Endothelial cell of umbilical vein (primary cell): ENCODE data around the gene RNF130. TPM values are rescaled to one million over a fixed set of nuclear protein-coding genes. Genes with fewer than 3 reads are reported as not detected.

Experiments
- BruUV-seq: library from RNA; stranded (reverse); fragments of 400-500 nt; replicated peaks from 2 replicates; lab custom pipeline; 2021; lab: Mats Ljungman, UMichigan
- CTCF ChIA-PET: fragments of 300-600, 350-600 bp; sonication (Branson Sonifier 250); formaldehyde crosslinking; loops from one replicate; lab custom pipeline; 2021; ENCODE audit warnings: antibody characterized with exemption, inconsistent platforms; lab: Charles Lee
- POLR2A ChIA-PET: fragments of 300-600, 350-600 bp; sonication (Branson Sonifier 250); formaldehyde crosslinking; loops from one replicate; lab custom pipeline; 2021; ENCODE audit warnings: antibody characterized with exemption, inconsistent platforms; lab: Charles Lee
- DNase-seq: peaks from one replicate; pipeline ENCODE4 v3.0.0-alpha.2; 2011; ENCODE audit warnings: low read depth, low spot score
- FAIRE-seq: peaks from 2 replicates; lab custom pipeline; 2011; peaks lifted over from hg19 to GRCh38; lab: Jason Lieb, UNC
- H2AFZ ChIP-seq: 2 replicates; pipeline ENCODE4 v1.6.0; 2012; ENCODE audit warnings: low read depth, low read length, control low read depth, inconsistent platforms
- H3K27ac ChIP-seq: 2 replicates; pipeline ENCODE4 v1.5.1; 2011; ENCODE audit warnings: low read depth, mild to moderate bottlenecking, control low read depth, low read length, moderate library complexity; ENCODE audit not compliant: insufficient read depth
- H3K27me3 ChIP-seq, 2 experiments: 2 replicates each; pipeline versions ENCODE4 v1.6.0 to v1.6.1; 2011; ENCODE audit warnings: low read length in 2 of 2, mixed read lengths in 1 of 2; ENCODE audit not compliant: control insufficient read depth in 2 of 2, insufficient read depth in 2 of 2
- H3K36me3 ChIP-seq, 2 experiments: 2 replicates in 1 of 2; 3 replicates in 1 of 2; pipeline ENCODE4 v1.5.1; 2011; ENCODE audit warnings: low read length in 2 of 2, mild to moderate bottlenecking in 1 of 2, moderate library complexity in 1 of 2; ENCODE audit not compliant: control insufficient read depth in 2 of 2, insufficient read depth in 2 of 2; ENCODE audit errors: extremely low read depth in 1 of 2
- H3K4me1 ChIP-seq: 3 replicates; pipeline ENCODE4 v1.5.1; 2011; ENCODE audit warnings: mild to moderate bottlenecking, low read length; ENCODE audit not compliant: control insufficient read depth, insufficient read depth; ENCODE audit errors: extremely low read depth
- H3K4me2 ChIP-seq: 2 replicates; pipeline ENCODE4 v1.6.1; 2011; ENCODE audit warnings: low read length, control low read depth, mixed read lengths; ENCODE audit not compliant: insufficient read depth
- H3K4me3 ChIP-seq, 3 experiments: fragments of 200-600 bp in 1 of 3; sonication (generic), shearing (Covaris generic) in 1 of 3; replicated peaks in 1 of 3; 2 replicates each; pipeline ENCODE4 v1.5.1; 2011 to 2016; ENCODE audit warnings: control low read depth in 3 of 3, low read length in 3 of 3, mild to moderate bottlenecking in 2 of 3, inconsistent platforms in 1 of 3, low read depth in 1 of 3, moderate library complexity in 1 of 3; ENCODE audit not compliant: insufficient read depth in 1 of 3
- H3K79me2 ChIP-seq: 2 replicates; pipeline ENCODE4 v1.6.0; 2012; ENCODE audit warnings: low read length, inconsistent platforms; ENCODE audit not compliant: control insufficient read depth, insufficient read depth
- H3K9ac ChIP-seq: replicated peaks from 2 replicates; pipeline ENCODE3; 2011; ENCODE audit warnings: low read length, control low read depth; ENCODE audit not compliant: insufficient read depth; ENCODE audit errors: extremely low read depth
- H3K9me1 ChIP-seq: replicated peaks from 3 replicates; pipeline ENCODE4 v1.6.0; 2011; ENCODE audit warnings: mild to moderate bottlenecking, low read length; ENCODE audit not compliant: control insufficient read depth, insufficient read depth; ENCODE audit errors: extremely low read depth
- H3K9me3 ChIP-seq: replicated peaks from 2 replicates; pipeline ENCODE4 v1.5.1; 2012; ENCODE audit warnings: low read length, inconsistent platforms; ENCODE audit not compliant: control insufficient read depth, insufficient read depth
- H4K20me1 ChIP-seq: replicated peaks from 2 replicates; pipeline ENCODE3; 2011; ENCODE audit warnings: mild to moderate bottlenecking, low read length; ENCODE audit not compliant: control insufficient read depth, insufficient read depth; ENCODE audit errors: extremely low read depth
- CTCF ChIP-seq, 2 donors: IDR thresholded peaks; 1 replicate in 1 of 2; 2 replicates in 1 of 2; pipeline ENCODE4 v1.5.1; 2011; ENCODE audit warnings: low read length in 2 of 2, mild to moderate bottlenecking in 2 of 2, moderate library complexity in 2 of 2, control low read depth in 1 of 2, inconsistent platforms in 1 of 2, low read depth in 1 of 2; ENCODE audit not compliant: insufficient read depth in 1 of 2; ENCODE audit errors: extremely low read depth in 1 of 2
- EZH2 ChIP-seq: IDR thresholded peaks from 2 replicates; pipeline ENCODE4 v1.6.1; 2012; ENCODE audit warnings: borderline replicate concordance, low read depth, mild to moderate bottlenecking, moderate library complexity, low read length, inconsistent platforms; ENCODE audit not compliant: severe bottlenecking
- FOS ChIP-seq: IDR thresholded peaks from 2 replicates; pipeline ENCODE4 v1.6.1; 2011; ENCODE audit warnings: mild to moderate bottlenecking, low read length, moderate library complexity, borderline replicate concordance; ENCODE audit not compliant: insufficient read depth
- GATA2 ChIP-seq: IDR thresholded peaks from 2 replicates; pipeline ENCODE4 v1.7.0; 2011; ENCODE audit warnings: low read depth, mild to moderate bottlenecking, moderate library complexity, mixed read lengths, low read length; ENCODE audit not compliant: insufficient read length, insufficient read depth
- JUN ChIP-seq: IDR thresholded peaks from 2 replicates; pipeline ENCODE4 v1.6.1; 2011; ENCODE audit warnings: borderline replicate concordance, low read depth; ENCODE audit not compliant: insufficient read length, insufficient read depth
- MAX ChIP-seq: IDR thresholded peaks from 2 replicates; pipeline ENCODE4 v1.6.1; 2011; ENCODE audit not compliant: insufficient read depth, insufficient read length
- MYC ChIP-seq: IDR thresholded peaks from one replicate; pipeline ENCODE4 v1.6.1; 2011; ENCODE audit warnings: mild to moderate bottlenecking, low read depth, low read length
- POLR2A ChIP-seq: IDR thresholded peaks from 2 replicates; pipeline ENCODE4 v1.6.1; 2012; ENCODE audit warnings: low read depth, mild to moderate bottlenecking, control low read depth, low read length
- POLR2AphosphoS5 ChIP-seq: IDR thresholded peaks from 2 replicates; pipeline ENCODE4 v1.6.1; 2012; ENCODE audit warnings: low read depth, mild to moderate bottlenecking, control low read depth, low read length, moderate library complexity; ENCODE audit not compliant: insufficient read depth
- dilution Hi-C: fragments of 300-500 bp; cut with MboI; formaldehyde crosslinking; loops from one replicate; pipeline ENCODE4 v1.15.0; 2019; ENCODE audit warnings: low sequenced_read_pairs; ENCODE audit not compliant: extremely low pct_ligation_motif_present
- intact Hi-C: fragments of 100-400 bp; cut with micrococcal nuclease; formaldehyde crosslinking; loops from one replicate; pipeline ENCODE4 v1.10.0; 2022
- polyA plus RNA-seq, 4 experiments: library from polyadenylated mRNA; depleted of rRNA in 3 of 4; stranded (reverse) in 3 of 4; unstranded in 1 of 4; fragments of >200 nt; gene quantifications; 2 replicates each; pipeline versions ENCODE4 v1.2.1 to v1.2.3, GENCODE V29; 2011 to 2012; ENCODE audit warnings: missing spikeins in 1 of 4
- total RNA-seq: library from RNA; stranded (reverse); gene quantifications from 2 replicates; pipeline ENCODE4 v1.2.3, GENCODE V29; 2021

Gene RNF130
- total and polyA plus RNA-seq, 2 donors (not counting 3 experiments of a cell fraction or from before 2014, with no cell fraction given), result 43.0 to 43.1 TPM

- CTCF ChIA-PET, result no interaction called here
- no peak for DNase-seq
- Histone ChIP-seq H3K4me2 (no peak overlapping the region), H4K20me1 (no peaks in the 10 kb centered on the region), H3K27ac (peak overlapping the region; percentile 2), H3K4me3 (no peak overlapping the region), H3K27me3 (no peaks in the 10 kb centered on the region), H2AFZ (no peak overlapping the region), H3K4me1 (peaks cover 18% of the 10 kb centered on the region), H3K9me3 (no peaks in the 10 kb centered on the region), H3K79me2 (peaks cover 14% of the 10 kb centered on the region), H3K9me1 (no peaks in the 10 kb centered on the region), H3K9ac (no peak overlapping the region), H3K36me3 (no peaks in the 10 kb centered on the region)
- POLR2A ChIA-PET, result no interaction called here
- intact Hi-C loops, result no loop called here
- BruUV-seq, result no TSS peak
- dilution Hi-C loops, result no loop called here
- no peak for FAIRE-seq
- TF ChIP-seq POLR2AphosphoS5 (no peak), FOS (no peak), CTCF (IDR thresholded peaks at IDR 0.05; ENCODE audit: extremely low read depth in 1 of 2, insufficient read depth in 1 of 2, low read depth in 1 of 2, low read length in 2 of 2) (no peak)
Measured at GRCh38 chr5:180059326-180059725, 12.2 kb downstream of the RNF130 start.

GRCh38 chr5:180056153-180056552, 15.4 kb downstream of the RNF130 start:
- Histone ChIP-seq H3K9me1 (no peaks in the 10 kb centered on the region), H3K79me2 (peaks cover 15% of the 10 kb centered on the region), H3K36me3 (no peaks in the 10 kb centered on the region), H3K4me3 (no peak overlapping the region), H3K27me3 (no peaks in the 10 kb centered on the region), H3K9me3 (no peaks in the 10 kb centered on the region), H3K9ac (peak overlapping the region; percentile 10), H4K20me1 (no peaks in the 10 kb centered on the region), H2AFZ (no peak overlapping the region), H3K4me2 (peak overlapping the region; percentile 33), H3K4me1 (peaks cover 18% of the 10 kb centered on the region), H3K27ac (peak overlapping the region; percentile 68)
- FAIRE-seq (no peak), DNase-seq (no peak)
- BruUV-seq, result no TSS peak
- CTCF ChIA-PET, result no interaction called here
- intact Hi-C loops (loop anchor here (1.0 to 2.0 kb wide), 2 partner anchors 14 to 29 kb away; no protein-coding TSS in a partner anchor), dilution Hi-C loops (no loop called here)
- TF ChIP-seq GATA2 (no peak), FOS (no peak), POLR2A (no peak), EZH2 (no peak), POLR2AphosphoS5 (no peak), MYC (no peak), JUN (no peak), CTCF (IDR thresholded peaks at IDR 0.05; ENCODE audit: extremely low read depth in 1 of 2, insufficient read depth in 1 of 2, low read depth in 1 of 2, low read length in 2 of 2) (no peak), MAX (no peak)
- POLR2A ChIA-PET, result no interaction called here
